DND-41 (cell line): ENCODE measurements around the gene RAI1.

Experiments
- ATAC-seq: fragments of 200-7000 bp; cut with Tn5 transposase; 3 replicates; pipeline ENCODE4 v1.9.1; 2021; ENCODE audit warnings: low read depth; ENCODE audit not compliant: insufficient read depth
- DNase-seq: peaks from one replicate; pipeline ENCODE4 v3.0.0-alpha.2; 2020
- H2AFZ ChIP-seq: 2 replicates; pipeline ENCODE4 v1.6.0; 2012; ENCODE audit warnings: low read depth, low read length
- H3K27ac ChIP-seq: 2 replicates; pipeline ENCODE4 v1.5.1; 2012; ENCODE audit warnings: low read length, inconsistent platforms
- H3K27me3 ChIP-seq: fragments of 200-600 bp; sonication (generic); 2 replicates; pipeline ENCODE4 v1.6.0; 2012; ENCODE audit warnings: low read length, mild to moderate bottlenecking, inconsistent platforms; ENCODE audit not compliant: insufficient read depth, poor library complexity
- H3K36me3 ChIP-seq: 2 replicates; pipeline ENCODE4 v1.5.1; 2012; ENCODE audit warnings: low read length, inconsistent platforms; ENCODE audit not compliant: insufficient read depth
- H3K4me1 ChIP-seq: 2 replicates; pipeline ENCODE4 v1.5.1; 2012; ENCODE audit warnings: mild to moderate bottlenecking, low read length; ENCODE audit not compliant: insufficient read depth
- H3K4me2 ChIP-seq: 2 replicates; pipeline ENCODE4 v1.6.0; 2012; ENCODE audit warnings: mild to moderate bottlenecking, moderate library complexity, low read length, inconsistent platforms; ENCODE audit not compliant: insufficient read depth
- H3K4me3 ChIP-seq, 2 experiments: fragments of 200-600 bp in 1 of 2; shearing (Covaris generic) in 1 of 2; 2 replicates each; pipeline ENCODE4 v1.5.1; 2012 to 2016; ENCODE audit warnings: inconsistent platforms in 2 of 2, low read length in 2 of 2, mild to moderate bottlenecking in 2 of 2, low read depth in 1 of 2, moderate library complexity in 1 of 2
- H3K79me2 ChIP-seq: 2 replicates; pipeline ENCODE4 v1.6.0; 2012; ENCODE audit warnings: low read length, inconsistent platforms; ENCODE audit not compliant: insufficient read depth
- H3K9ac ChIP-seq: 2 replicates; pipeline ENCODE4 v1.6.0; 2012; ENCODE audit warnings: low read depth, mild to moderate bottlenecking, inconsistent platforms, low read length, moderate library complexity
- H3K9me3 ChIP-seq: 2 replicates; pipeline ENCODE4 v1.5.1; 2012; ENCODE audit warnings: low read length, moderate library complexity, mild to moderate bottlenecking, inconsistent platforms; ENCODE audit not compliant: insufficient read depth, severe bottlenecking
- H4K20me1 ChIP-seq: 2 replicates; pipeline ENCODE4 v1.6.0; 2012; ENCODE audit warnings: low read length; ENCODE audit not compliant: insufficient read depth
- CTCF ChIP-seq: IDR thresholded peaks from 2 replicates; pipeline ENCODE4 v1.5.1; 2012; ENCODE audit warnings: borderline replicate concordance, low read length, moderate library complexity, mild to moderate bottlenecking; ENCODE audit not compliant: poor library complexity, severe bottlenecking; ENCODE audit errors: extremely low read depth
- EZH2 ChIP-seq: IDR thresholded peaks from 3 replicates; pipeline ENCODE4 v1.6.1; 2012; ENCODE audit warnings: borderline replicate concordance, low read depth, mild to moderate bottlenecking, moderate library complexity, low read length, inconsistent platforms; ENCODE audit not compliant: severe bottlenecking

The RAI1 gene

GRCh38 chr17:17772231-17772630 is 91.0 kb downstream of the RAI1 start:
- H2AFZ ChIP-seq: no peak overlapping the region
- peaks cover 89% of the 10 kb centered on the region for H3K79me2 ChIP-seq
- no peak for ATAC-seq
- no peak for DNase-seq
- H3K27me3 ChIP-seq: no peaks in the 10 kb centered on the region
- TF ChIP-seq EZH2: no peak
- TF ChIP-seq CTCF: no peak
- peaks cover 9% of the 10 kb centered on the region for H3K36me3 ChIP-seq
- no peak overlapping the region for H3K27ac ChIP-seq
- H3K9me3 ChIP-seq: no peaks in the 10 kb centered on the region
- H3K4me3 ChIP-seq: no peak overlapping the region
- no peak overlapping the region for H3K4me2 ChIP-seq
- H4K20me1 ChIP-seq: peaks cover 95% of the 10 kb centered on the region
- H3K9ac ChIP-seq: no peak overlapping the region
- no peaks in the 10 kb centered on the region for H3K4me1 ChIP-seq

GRCh38 chr17:17774009-17774881 is 93.0 kb downstream of the RAI1 start:
- Histone ChIP-seq H3K4me2 (no peak overlapping the region), H3K9ac (no peak overlapping the region), H3K4me1 (no peaks in the 10 kb centered on the region), H3K27ac (no peak overlapping the region), H3K79me2 (peaks cover 87% of the 10 kb centered on the region), H2AFZ (no peak overlapping the region), H3K4me3 (no peak overlapping the region), H3K9me3 (no peaks in the 10 kb centered on the region), H3K27me3 (no peaks in the 10 kb centered on the region), H3K36me3 (peaks cover 16% of the 10 kb centered on the region), H4K20me1 (peaks cover 95% of the 10 kb centered on the region)
- TF ChIP-seq EZH2 (no peak), CTCF (peak; percentile 40)
- ATAC-seq (no peak), DNase-seq (no peak)

GRCh38 chr17:17776889-17777288 is 95.6 kb downstream of the RAI1 start:
- TF ChIP-seq EZH2 (no peak), CTCF (no peak)
- Histone ChIP-seq H3K4me3 (no peak overlapping the region), H3K9me3 (no peaks in the 10 kb centered on the region), H3K27me3 (no peaks in the 10 kb centered on the region), H2AFZ (no peak overlapping the region), H3K4me2 (no peak overlapping the region), H3K36me3 (peaks cover 16% of the 10 kb centered on the region), H4K20me1 (peaks cover 89% of the 10 kb centered on the region), H3K27ac (no peak overlapping the region), H3K4me1 (peaks cover 13% of the 10 kb centered on the region), H3K9ac (no peak overlapping the region), H3K79me2 (peaks cover 83% of the 10 kb centered on the region)
- DNase-seq (no peak), ATAC-seq (no peak)
